Prostate gland (tissue), 2 donors: ENCODE data around the gene GSTO1.

ENCODE experiments used
- POLR2A ChIP-seq: fragments of 450-650 bp; IDR thresholded peaks from one replicate; pipeline ENCODE4 v1.6.1; 2016; ENCODE audit warnings: antibody characterized with exemption, mild to moderate bottlenecking
- POLR2AphosphoS5 ChIP-seq: sonication (generic); formaldehyde crosslinking; IDR thresholded peaks from one replicate; pipeline ENCODE4 v1.6.1; 2017; ENCODE audit warnings: antibody characterized with exemption
- TF ChIP-seq, protein P1 (sequence below), 4 experiments: fragments of 200-600 bp in 2 of 4; fragments of 450-650 bp in 2 of 4; sonication (generic) in 2 of 4; IDR thresholded peaks; 1 replicate in 3 of 4; 2 replicates in 1 of 4; pipeline ENCODE4 v1.5.1; 2016 to 2019; ENCODE audit warnings: antibody characterized with exemption in 4 of 4, mild to moderate bottlenecking in 2 of 4, moderate library complexity in 2 of 4

DNA sequence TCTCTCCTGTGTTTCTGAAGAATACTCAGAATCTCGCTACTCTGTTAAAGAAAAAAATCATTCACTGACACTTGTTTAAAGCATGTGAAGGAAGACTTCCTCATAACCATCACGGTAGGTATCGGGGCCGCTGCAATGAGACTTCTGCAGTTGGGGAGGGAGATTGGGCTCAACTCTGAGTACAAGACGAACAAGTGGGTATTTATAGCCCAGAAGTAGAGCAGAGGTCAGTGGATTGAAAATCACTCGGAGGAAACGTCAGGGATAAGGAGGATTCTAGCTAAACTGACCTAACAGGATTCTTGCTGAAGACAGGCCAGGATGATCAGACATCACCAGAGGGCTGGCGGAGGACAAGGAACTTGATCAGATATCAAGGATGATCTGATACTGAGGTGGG is 50.2 kb downstream of the GSTO1 start:
- TF ChIP-seq, protein P1, sequence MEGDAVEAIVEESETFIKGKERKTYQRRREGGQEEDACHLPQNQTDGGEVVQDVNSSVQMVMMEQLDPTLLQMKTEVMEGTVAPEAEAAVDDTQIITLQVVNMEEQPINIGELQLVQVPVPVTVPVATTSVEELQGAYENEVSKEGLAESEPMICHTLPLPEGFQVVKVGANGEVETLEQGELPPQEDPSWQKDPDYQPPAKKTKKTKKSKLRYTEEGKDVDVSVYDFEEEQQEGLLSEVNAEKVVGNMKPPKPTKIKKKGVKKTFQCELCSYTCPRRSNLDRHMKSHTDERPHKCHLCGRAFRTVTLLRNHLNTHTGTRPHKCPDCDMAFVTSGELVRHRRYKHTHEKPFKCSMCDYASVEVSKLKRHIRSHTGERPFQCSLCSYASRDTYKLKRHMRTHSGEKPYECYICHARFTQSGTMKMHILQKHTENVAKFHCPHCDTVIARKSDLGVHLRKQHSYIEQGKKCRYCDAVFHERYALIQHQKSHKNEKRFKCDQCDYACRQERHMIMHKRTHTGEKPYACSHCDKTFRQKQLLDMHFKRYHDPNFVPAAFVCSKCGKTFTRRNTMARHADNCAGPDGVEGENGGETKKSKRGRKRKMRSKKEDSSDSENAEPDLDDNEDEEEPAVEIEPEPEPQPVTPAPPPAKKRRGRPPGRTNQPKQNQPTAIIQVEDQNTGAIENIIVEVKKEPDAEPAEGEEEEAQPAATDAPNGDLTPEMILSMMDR (IDR thresholded peaks at IDR 0.05) = no peak
- TF ChIP-seq POLR2A (no peak), POLR2AphosphoS5 (no peak)
